CD4-positive, alpha-beta T cell (primary cell): ENCODE results near the gene COG2. TPM values are rescaled to one million over a fixed set of nuclear protein-coding genes. Genes with fewer than 3 reads are reported as not detected.

Source experiments
- ATAC-seq: fragments of 200-7000 bp; cut with Tn5 transposase; one replicate; pipeline ENCODE4 v1.10.0; 2022; ENCODE audit warnings: mild to moderate bottlenecking; ENCODE audit not compliant: poor library complexity
- CTCF ChIA-PET: fragments of 350-600 bp; sonication (Branson Sonifier 250); formaldehyde crosslinking; loops from one replicate; lab custom pipeline; 2021; ENCODE audit warnings: antibody characterized with exemption, inconsistent platforms; lab: Charles Lee
- POLR2A ChIA-PET: fragments of 350-600 bp; sonication (Branson Sonifier 250); formaldehyde crosslinking; loops from one replicate; lab custom pipeline; 2021; ENCODE audit warnings: antibody characterized with exemption, inconsistent platforms; lab: Charles Lee
- DNase-seq, 14 experiments: peaks; one replicate each; pipeline ENCODE4 v3.0.0-alpha.2; 2013 to 2020; ENCODE audit warnings: mixed read lengths in 2 of 14
- H3K27ac ChIP-seq, 2 donors: one replicate each; pipeline versions ENCODE4 v1.5.1 to v1.7.0; 2013; ENCODE audit warnings: low read length in 2 of 2, low read depth in 1 of 2, mild to moderate bottlenecking in 1 of 2
- H3K27me3 ChIP-seq, 2 experiments: 1 replicate in 1 of 2; 2 replicates in 1 of 2; pipeline versions ENCODE4 v1.6.1 to v1.7.0; 2013; ENCODE audit warnings: low read length in 2 of 2, control low read depth in 1 of 2, mild to moderate bottlenecking in 1 of 2, moderate library complexity in 1 of 2; ENCODE audit not compliant: insufficient read depth in 2 of 2, control insufficient read depth in 1 of 2
- H3K36me3 ChIP-seq: one replicate; pipeline ENCODE4 v1.6.1; 2013; ENCODE audit warnings: low read length, control low read depth; ENCODE audit not compliant: insufficient read depth
- H3K4me1 ChIP-seq: one replicate; pipeline ENCODE4 v1.6.1; 2013; ENCODE audit warnings: low read length, control low read depth; ENCODE audit not compliant: insufficient read depth
- H3K4me3 ChIP-seq: one replicate; pipeline ENCODE4 v1.5.1; 2013; ENCODE audit warnings: mild to moderate bottlenecking, low read length, moderate library complexity
- H3K9me3 ChIP-seq, 2 experiments: 1 replicate in 1 of 2; 2 replicates in 1 of 2; pipeline versions ENCODE4 v1.6.1 to v1.7.0; 2013; ENCODE audit warnings: low read length in 2 of 2, mild to moderate bottlenecking in 2 of 2, control low read depth in 1 of 2, moderate library complexity in 1 of 2; ENCODE audit not compliant: control insufficient read depth in 1 of 2, insufficient read depth in 1 of 2
- H3K27ac Mint-ChIP-seq: one replicate; pipeline ENCODE4 v1.8.0; 2020; ENCODE audit warnings: mixed read lengths
- H3K27me3 Mint-ChIP-seq: one replicate; pipeline ENCODE4 v1.8.0; 2021; ENCODE audit warnings: mixed read lengths
- H3K36me3 Mint-ChIP-seq: one replicate; pipeline ENCODE4 v1.8.0; 2021; ENCODE audit warnings: low read depth, mixed read lengths
- H3K4me1 Mint-ChIP-seq: one replicate; pipeline ENCODE4 v1.8.0; 2021; ENCODE audit warnings: low read depth, mixed read lengths
- H3K4me3 Mint-ChIP-seq: one replicate; pipeline ENCODE4 v1.8.0; 2020; ENCODE audit warnings: mild to moderate bottlenecking, mixed read lengths
- H3K9me3 Mint-ChIP-seq: one replicate; pipeline ENCODE4 v1.8.0; 2020; ENCODE audit warnings: mixed read lengths
- CTCF ChIP-seq: fragments of 200-600 bp; IDR thresholded peaks from one replicate; pipeline ENCODE4 v1.8.0; 2022; ENCODE audit warnings: antibody characterized with exemption, mild to moderate bottlenecking
- intact Hi-C, 2 experiments: fragments of 100-400 bp; cut with DNase I in 1 of 2; cut with micrococcal nuclease in 1 of 2; formaldehyde crosslinking; loops; one replicate each; pipeline versions ENCODE4 v1.15.1 to v1.9.0; 2023 to 2025; cut with DNase I, micrococcal nuclease
- total RNA-seq, 174 experiments: library from RNA in 2 of 174; stranded (reverse) in 2 of 174; gene quantifications; one replicate each; pipeline ENCODE4 v1.2.3 and lab custom pipeline; 2021 to 2026

Gene COG2
- total RNA-seq, 2 experiments from 2014 or later: 17.3 to 21.4 TPM

- H3K27me3 Mint-ChIP-seq: no peaks in the 10 kb centered on the region
- ATAC-seq: no peak
- ChIA-PET CTCF (no interaction called here), POLR2A (no interaction called here)
- intact Hi-C loops: no loop called here
- no peaks in the 10 kb centered on the region for H3K9me3 Mint-ChIP-seq
- no peak overlapping the region for H3K4me3 ChIP-seq
- H3K27me3 ChIP-seq: no peaks in the 10 kb centered on the region
- H3K27ac ChIP-seq: no peak overlapping the region
- no peaks in the 10 kb centered on the region for H3K4me1 Mint-ChIP-seq
- no peak for DNase-seq
- H3K4me3 Mint-ChIP-seq: no peak overlapping the region
- no peak overlapping the region for H3K27ac Mint-ChIP-seq
- H3K36me3 Mint-ChIP-seq: peaks cover 85% of the 10 kb centered on the region
- peaks cover 4% of the 10 kb centered on the region for H3K4me1 ChIP-seq
- H3K9me3 ChIP-seq: no peaks in the 10 kb centered on the region
- TF ChIP-seq CTCF: no peak
- peaks cover 73% of the 10 kb centered on the region for H3K36me3 ChIP-seq
Measured at GRCh38 chr1:230690101-230690500, 47.8 kb downstream of the COG2 start.

GRCh38 chr1:230691615-230692014 is 49.3 kb downstream of the COG2 start:
- Histone ChIP-seq H3K27ac (no peak overlapping the region), H3K27me3 (no peaks in the 10 kb centered on the region), H3K4me1 (peaks cover 5% of the 10 kb centered on the region), H3K4me3 (no peak overlapping the region), H3K9me3 (no peaks in the 10 kb centered on the region), H3K36me3 (peaks cover 58% of the 10 kb centered on the region)
- H3K27ac Mint-ChIP-seq: no peak overlapping the region
- intact Hi-C loops: no loop called here
- peaks cover 70% of the 10 kb centered on the region for H3K36me3 Mint-ChIP-seq
- H3K4me1 Mint-ChIP-seq: no peaks in the 10 kb centered on the region
- H3K4me3 Mint-ChIP-seq: no peak overlapping the region
- CTCF ChIA-PET: no interaction called here
- H3K27me3 Mint-ChIP-seq: no peaks in the 10 kb centered on the region
- no peak for ATAC-seq
- DNase-seq: no peak
- no peak for TF ChIP-seq CTCF
- H3K9me3 Mint-ChIP-seq: no peaks in the 10 kb centered on the region
- POLR2A ChIA-PET: no interaction called here

GRCh38 chr1:230693221-230693620 is 50.9 kb downstream of the COG2 start:
- no peaks in the 10 kb centered on the region for H3K9me3 Mint-ChIP-seq
- no peaks in the 10 kb centered on the region for H3K4me1 Mint-ChIP-seq

More at GRCh38 chr1:230693221-230693620, 50.9 kb downstream of the COG2 start:
- peaks cover 0 to under 1% of the 10 kb centered on the region in 2 experiments for H3K27me3 ChIP-seq
- peaks cover 45% of the 10 kb centered on the region for H3K36me3 ChIP-seq
- peaks cover 5% of the 10 kb centered on the region for H3K4me1 ChIP-seq
- CTCF ChIA-PET: no interaction called here
- no peak for ATAC-seq
- no peaks in the 10 kb centered on the region for H3K27me3 Mint-ChIP-seq
- peaks cover 53% of the 10 kb centered on the region for H3K36me3 Mint-ChIP-seq
- H3K9me3 ChIP-seq: no peaks in the 10 kb centered on the region
- no peak overlapping the region for H3K4me3 ChIP-seq
- no peak overlapping the region for H3K27ac Mint-ChIP-seq
- H3K27ac ChIP-seq: no peak overlapping the region
- H3K4me3 Mint-ChIP-seq: no peak overlapping the region
- POLR2A ChIA-PET: no interaction called here
- no peak for DNase-seq
- no peak for TF ChIP-seq CTCF
- intact Hi-C loops: no loop called here
